Cardiac fibroblast (primary cell): Measurements from ENCODE around the gene C2orf49.
"Not testable (repeated sequence)": the region's sequence is repeated elsewhere in the genome, so short reads cannot be mapped to it uniquely, and the experiment has no call there.

Source experiments
- DNase-seq, 2 donors: peaks; one replicate each; pipeline versions ENCODE4 v3.0.0 to v3.0.0-alpha.2; 2010; ENCODE audit warnings: low read depth in 2 of 2
- H3K4me3 ChIP-seq, 2 donors: replicated peaks in 1 of 2; 1 replicate in 1 of 2; 2 replicates in 1 of 2; pipeline ENCODE4 v1.5.1; 2011; ENCODE audit warnings: low read depth in 2 of 2, low read length in 2 of 2, mild to moderate bottlenecking in 2 of 2, moderate library complexity in 1 of 2
- CTCF ChIP-seq: IDR thresholded peaks from one replicate; pipeline ENCODE4 v1.5.1; 2011; ENCODE audit warnings: low read depth, mild to moderate bottlenecking, low read length, inconsistent platforms

Gene C2orf49

GRCh38 chr2:105320651-105321215 is 16.6 kb upstream of the C2orf49 start:
- DNase-seq = no peak
- H3K4me3 ChIP-seq = no peak overlapping the region
- no peak for TF ChIP-seq CTCF

GRCh38 chr2:105321875-105322646 is 15.3 kb upstream of the C2orf49 start:
- no peak overlapping the region for H3K4me3 ChIP-seq
- TF ChIP-seq CTCF = no peak
- peak in 1 of 2 donors; percentile 40 for DNase-seq

GRCh38 chr2:105323111-105323510 is 14.2 kb upstream of the C2orf49 start:
- no peak overlapping the region for H3K4me3 ChIP-seq
- TF ChIP-seq CTCF = no peak
- no peak for DNase-seq

GRCh38 chr2:105324101-105324500 is 13.2 kb upstream of the C2orf49 start:
- TF ChIP-seq CTCF = no peak
- no peak for DNase-seq
- no peak overlapping the region for H3K4me3 ChIP-seq

- peak; percentile 59 to 65 for DNase-seq
- H3K4me3 ChIP-seq = no peak overlapping the region
- TF ChIP-seq CTCF = no peak
Observed at GRCh38 chr2:105324732-105325131, 12.6 kb upstream of the C2orf49 start.

- DNase-seq = peak; percentile 19 to 57
- TF ChIP-seq CTCF = no peak
- no peak overlapping the region for H3K4me3 ChIP-seq
Observed at GRCh38 chr2:105325389-105325963, 11.9 kb upstream of the C2orf49 start.

GRCh38 chr2:105327271-105327670 is 10.1 kb upstream of the C2orf49 start:
- not testable (repeated sequence) for DNase-seq, H3K4me3 ChIP-seq
